BJ (cell line): ENCODE results near the gene TNP2. TPM values are rescaled to one million over a fixed set of nuclear protein-coding genes. Genes with fewer than 3 reads are reported as not detected.

Experiments
- CTCF ChIA-PET: fragments of 350-600 bp; formaldehyde crosslinking; extraction: SDS; loops from one replicate; lab custom pipeline; 2021; ENCODE audit warnings: antibody characterized with exemption, inconsistent platforms; lab: Yijun Ruan, JAX
- POLR2A ChIA-PET: fragments of 300-600 bp; sonication (Branson Sonifier 250); formaldehyde crosslinking; extraction: SDS; loops from one replicate; lab custom pipeline; 2021; ENCODE audit warnings: antibody characterized with exemption; lab: Charles Lee
- DNase-seq: peaks from one replicate; pipeline ENCODE4 v3.0.0-alpha.2; 2011; ENCODE audit warnings: low read depth
- H3K27me3 ChIP-seq: 2 replicates; pipeline ENCODE4 v1.6.0; 2011; ENCODE audit warnings: low read length; ENCODE audit not compliant: control insufficient read depth, insufficient read depth
- H3K36me3 ChIP-seq: 2 replicates; pipeline ENCODE4 v1.5.1; 2011; ENCODE audit warnings: low read length; ENCODE audit not compliant: control insufficient read depth, insufficient read depth
- H3K4me3 ChIP-seq: 2 replicates; pipeline ENCODE4 v1.5.1; 2011; ENCODE audit warnings: low read depth, mild to moderate bottlenecking, control low read depth, low read length
- CTCF ChIP-seq: IDR thresholded peaks from 2 replicates; pipeline ENCODE4 v1.5.1; 2011; ENCODE audit warnings: low read depth, mild to moderate bottlenecking, control low read depth, inconsistent platforms, low read length, moderate library complexity; ENCODE audit not compliant: insufficient read depth
- polyA plus RNA-seq: library from polyadenylated mRNA; depleted of rRNA; stranded (reverse); fragments of >200 nt; gene quantifications from 2 replicates; pipeline ENCODE4 v1.2.3, GENCODE V29; 2011

The TNP2 gene
- polyA plus RNA-seq, 1 experiment = not detected

- no peak for TF ChIP-seq CTCF
- Histone ChIP-seq H3K4me3 (no peak overlapping the region), H3K27me3 (no peaks in the 10 kb centered on the region), H3K36me3 (no peaks in the 10 kb centered on the region)
- DNase-seq = no peak
- POLR2A ChIA-PET = no interaction called here
- CTCF ChIA-PET = interaction anchor here (0.6 to 1.7 kb wide), 2 partner anchors 14 to 28 kb away, joined by 4 to 8 read pairs; partner anchors contain the start of gene SOCS1
Measured at GRCh38 chr16:11270602-11271162, 1.6 kb upstream of the TNP2 start.

- Histone ChIP-seq H3K4me3 (no peak overlapping the region), H3K36me3 (no peaks in the 10 kb centered on the region), H3K27me3 (no peaks in the 10 kb centered on the region; the same call in 1 of the 2 replicates)
- ChIA-PET CTCF (interaction anchor here (1.0 kb wide), 1 partner anchor 91 kb away, joined by 3 read pairs; no protein-coding TSS in a partner anchor), POLR2A (no interaction called here)
- no peak for DNase-seq
- TF ChIP-seq CTCF = no peak
Measured at GRCh38 chr16:11265124-11265523, 4.0 kb downstream of the TNP2 start.

GRCh38 chr16:11264155-11264832 is 4.8 kb downstream of the TNP2 start:
- ChIA-PET CTCF (interaction anchor here (0.6 to 1.2 kb wide), 3 partner anchors 9 to 92 kb away, joined by 3 read pairs; partner anchors contain the start of gene PRM3), POLR2A (no interaction called here)
- TF ChIP-seq CTCF = no peak
- no peaks in the 10 kb centered on the region for H3K36me3 ChIP-seq
- no peaks in the 10 kb centered on the region; the same call in 1 of the 2 replicates for H3K27me3 ChIP-seq
- no peak overlapping the region for H3K4me3 ChIP-seq
- DNase-seq = no peak

GRCh38 chr16:11263737-11264136 is 5.4 kb downstream of the TNP2 start:
- POLR2A ChIA-PET = no interaction called here
- Histone ChIP-seq H3K36me3 (no peaks in the 10 kb centered on the region), H3K4me3 (no peak overlapping the region), H3K27me3 (no peaks in the 10 kb centered on the region; the same call in 1 of the 2 replicates)
- DNase-seq = no peak
- CTCF ChIA-PET = interaction anchor here (0.6 to 1.2 kb wide), 2 partner anchors 9 to 90 kb away, joined by 3 read pairs; partner anchors contain the start of gene PRM3
- TF ChIP-seq CTCF = no peak

- Histone ChIP-seq H3K36me3 (no peaks in the 10 kb centered on the region), H3K27me3 (no peaks in the 10 kb centered on the region; the same call in 1 of the 2 replicates), H3K4me3 (no peak overlapping the region)
- DNase-seq = no peak
- POLR2A ChIA-PET = no interaction called here
- CTCF ChIA-PET = interaction anchor here (0.6 to 8.9 kb wide), 3 partner anchors 10 to 93 kb away, joined by 3 to 112 read pairs (median 3); partner anchors contain the start of gene PRM3
- TF ChIP-seq CTCF = no peak
Measured at GRCh38 chr16:11262915-11263314, 6.2 kb downstream of the TNP2 start.
